NOMO-1 treated with dmso at 0.1 percent for 144 hours (cell line): ENCODE measurements around the gene STX17.
"Not testable (repeated sequence)": the region's sequence is repeated elsewhere in the genome, so short reads cannot be mapped to it uniquely, and the experiment has no call there.

Source experiments
- DNase-seq: peaks from one replicate; lab custom pipeline; 2025; ENCODE audit not compliant: unreplicated experiment; lab: John Stamatoyannopoulos, UW

Gene STX17

GRCh38 chr9:99966716-99967115 lies 60.3 kb downstream of the STX17 start:
- no peak for DNase-seq

- DNase-seq: no peak
Observed at GRCh38 chr9:99967457-99967856, 61.0 kb downstream of the STX17 start.

GRCh38 chr9:99970481-99970880 lies 64.0 kb downstream of the STX17 start:
- no peak for DNase-seq

- no peak for DNase-seq
Observed at GRCh38 chr9:99971410-99971809, 65.0 kb downstream of the STX17 start.

GRCh38 chr9:99973455-99973854 lies 67.0 kb downstream of the STX17 start:
- no peak for DNase-seq

GRCh38 chr9:99977033-99977792 lies 70.8 kb downstream of the STX17 start:
- no peak for DNase-seq

- no peak for DNase-seq
Observed at GRCh38 chr9:99978221-99978620, 71.8 kb downstream of the STX17 start.

GRCh38 chr9:99980598-99980997 lies 74.1 kb downstream of the STX17 start:
- no peak for DNase-seq

GRCh38 chr9:99986642-99987041 lies 80.2 kb downstream of the STX17 start:
- DNase-seq: no peak

- not testable (repeated sequence) for DNase-seq
Observed at GRCh38 chr9:99990508-99990907, 84.1 kb downstream of the STX17 start.

- no peak for DNase-seq
Observed at GRCh38 chr9:99998266-99998665, 91.8 kb downstream of the STX17 start.

GRCh38 chr9:99998866-99999265 lies 92.4 kb downstream of the STX17 start:
- no peak for DNase-seq

GRCh38 chr9:99999797-100000196 lies 93.3 kb downstream of the STX17 start:
- no peak for DNase-seq

GRCh38 chr9:100011062-100011681 lies 104.7 kb downstream of the STX17 start:
- DNase-seq: peak; percentile 17

GRCh38 chr9:100012279-100012678 lies 105.8 kb downstream of the STX17 start:
- DNase-seq: no peak

- DNase-seq: no peak
Observed at GRCh38 chr9:100013573-100013972, 107.1 kb downstream of the STX17 start.

- DNase-seq: no peak
Observed at GRCh38 chr9:100014846-100015245, 108.4 kb downstream of the STX17 start.

GRCh38 chr9:100019541-100019940 lies 113.1 kb downstream of the STX17 start:
- DNase-seq: no peak
